ENCODE data around the gene BATF3.

DNA sequence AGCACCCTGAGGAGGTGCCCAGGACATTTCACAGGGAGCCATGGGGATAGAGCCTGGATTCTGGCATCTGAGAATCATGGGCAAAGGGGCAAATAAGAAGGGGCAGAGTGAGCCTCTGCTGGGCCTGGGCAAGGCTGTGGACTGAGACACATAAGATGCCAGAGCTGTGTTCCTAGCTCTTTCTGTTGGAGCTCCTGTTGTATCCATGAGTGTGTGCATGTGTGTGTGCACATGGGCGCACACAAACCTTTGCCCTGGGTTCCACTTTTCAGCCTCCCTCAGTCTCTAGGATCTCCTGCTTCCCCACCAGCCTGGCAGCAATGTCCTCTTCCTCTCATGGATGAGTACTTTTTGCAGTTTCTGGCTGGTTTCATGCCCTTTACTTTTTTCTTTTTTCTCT, 47.0 kb downstream of the BATF3 start:
- no peak for TF ChIP-seq GATA2 (IDR thresholded peaks at IDR 0.05; ENCODE audit: low read depth, low read length)
- no peak for TF ChIP-seq GATA3 (IDR thresholded peaks at IDR 0.05; ENCODE audit: low read depth, low read length)

Data from SH-SY5Y (cell line).